ENCODE measurements around the gene TMBIM4.

DNA sequence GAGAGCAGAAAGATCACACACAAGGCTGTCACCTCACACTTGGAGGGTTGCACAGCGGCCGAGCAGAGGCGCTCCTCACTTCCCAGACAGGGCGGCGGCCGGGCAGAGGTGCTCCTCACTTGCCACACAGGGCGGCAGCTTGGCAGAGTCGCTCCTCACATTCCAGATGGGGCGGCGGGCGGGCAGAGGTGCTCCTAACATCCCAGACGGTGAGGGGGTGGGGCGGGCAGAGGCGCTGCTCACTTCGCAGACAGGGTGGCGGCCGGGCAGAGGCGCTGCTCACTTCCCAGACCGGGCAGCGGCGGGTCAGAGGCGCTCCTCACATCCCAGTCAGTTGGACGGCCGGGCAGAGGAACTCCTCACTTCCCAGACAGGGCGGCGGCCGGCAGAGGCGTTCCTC is 9.1 kb downstream of the TMBIM4 start:
- TF ChIP-seq POLR2A (IDR thresholded peaks at IDR 0.05; ENCODE audit: low read depth, low read length) (no peak), TAF1 (IDR thresholded peaks at IDR 0.05; ENCODE audit: low read depth, low read length) (no peak), POLR2AphosphoS5 (IDR thresholded peaks at IDR 0.05; ENCODE audit: low read depth, low read length) (no peak), SPI1 (IDR thresholded peaks at IDR 0.05; ENCODE audit: low read depth, low read length) (no peak)
